Measurements from ENCODE around the gene TAF11L13.
"Not testable (repeated sequence)": the region's sequence is repeated elsewhere in the genome, so short reads cannot be mapped to it uniquely, and the experiment has no call there.

Gene TAF11L13

DNA sequence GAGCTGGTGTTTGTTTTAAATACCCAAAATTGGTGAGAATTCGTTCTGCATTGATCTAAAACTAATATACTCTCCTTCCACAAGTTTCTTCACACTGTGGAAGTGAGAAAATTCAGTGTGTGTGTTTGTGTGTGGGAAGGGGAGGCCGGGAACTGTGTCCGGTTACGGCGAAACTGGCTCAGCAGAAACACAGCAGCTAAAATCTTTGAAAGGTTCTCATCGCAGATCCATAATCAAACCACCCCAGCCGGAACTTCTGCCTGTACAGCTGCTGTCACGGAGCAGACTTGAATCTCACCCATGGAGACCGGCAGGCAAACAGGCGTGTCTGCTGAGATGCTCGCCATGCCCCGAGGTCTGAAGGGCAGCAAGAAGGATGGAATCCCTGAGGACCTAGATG, at the start of gene TAF11L13:
TAF11L13 (plus strand) TSS at position 301 of the 400 bp plus-strand sequence.
- DNase-seq = not testable (repeated sequence)

DNA sequence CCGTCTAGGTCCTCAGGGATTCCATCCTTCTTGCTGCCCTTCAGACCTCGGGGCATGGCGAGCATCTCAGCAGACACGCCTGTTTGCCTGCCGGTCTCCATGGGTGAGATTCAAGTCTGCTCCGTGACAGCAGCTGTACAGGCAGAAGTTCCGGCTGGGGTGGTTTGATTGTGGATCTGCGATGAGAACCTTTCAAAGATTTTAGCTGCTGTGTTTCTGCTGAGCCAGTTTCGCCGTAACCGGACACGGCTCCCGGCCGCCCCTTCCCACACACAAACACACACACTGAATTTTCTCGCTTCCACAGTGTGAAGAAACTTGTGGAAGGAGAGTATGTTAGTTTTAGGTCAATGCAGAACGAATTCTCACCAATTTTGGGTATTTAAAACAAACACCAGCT, 46.2 kb upstream of the TAF11L13 start, which contains the start of gene TAF11L7:
TAF11L7 (minus strand) TSS at position 101 of the 400 bp plus-strand sequence.
- DNase-seq = not testable (repeated sequence)

GRCh38 chr5:17590860-17591259, 41.0 kb upstream of the TAF11L13 start, which contains the start of gene TAF11L8:
Gene TAF11L8, minus strand, starts transcription at chr5:17590960.
- DNase-seq = not testable (repeated sequence)

GRCh38 chr5:17594255-17594654, 37.6 kb upstream of the TAF11L13 start, which contains the start of gene TAF11L9:
Gene TAF11L9, minus strand, starts transcription at chr5:17594394.
- not testable (repeated sequence) for DNase-seq

GRCh38 chr5:17597728-17598127, 34.2 kb upstream of the TAF11L13 start, which contains the start of gene TAF11L10:
Gene TAF11L10, minus strand, starts transcription at chr5:17597828.
- not testable (repeated sequence) for DNase-seq

GRCh38 chr5:17603880-17604279, 28.0 kb upstream of the TAF11L13 start, which contains the start of gene TAF11L11:
Gene TAF11L11, plus strand, starts transcription at chr5:17604183.
- DNase-seq = not testable (repeated sequence)

DNA sequence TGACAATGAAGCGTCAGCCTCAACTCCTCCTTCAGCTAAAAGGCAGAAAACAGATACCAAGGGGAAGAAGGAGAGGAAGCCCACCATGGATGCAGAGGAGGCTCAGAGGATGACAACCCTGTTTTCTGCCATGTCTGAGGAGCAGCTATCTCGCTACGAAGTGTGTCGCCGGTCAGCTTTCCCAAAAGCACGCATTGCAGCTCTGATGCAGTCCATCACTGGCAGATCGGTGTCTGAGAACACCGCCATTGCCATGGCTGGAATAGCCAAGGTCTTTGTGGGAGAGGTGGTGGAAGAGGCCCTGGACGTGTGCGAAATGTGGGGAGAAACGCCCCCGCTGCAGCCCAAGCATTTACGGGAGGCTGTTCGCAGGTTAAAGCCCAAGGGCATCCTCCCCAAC, 26.9 kb upstream of the TAF11L13 start:
- no peak for DNase-seq

- not testable (repeated sequence) for DNase-seq
These were observed 24.4 kb upstream of the TAF11L13 start for GRCh38 chr5:17607461-17607860.

DNA sequence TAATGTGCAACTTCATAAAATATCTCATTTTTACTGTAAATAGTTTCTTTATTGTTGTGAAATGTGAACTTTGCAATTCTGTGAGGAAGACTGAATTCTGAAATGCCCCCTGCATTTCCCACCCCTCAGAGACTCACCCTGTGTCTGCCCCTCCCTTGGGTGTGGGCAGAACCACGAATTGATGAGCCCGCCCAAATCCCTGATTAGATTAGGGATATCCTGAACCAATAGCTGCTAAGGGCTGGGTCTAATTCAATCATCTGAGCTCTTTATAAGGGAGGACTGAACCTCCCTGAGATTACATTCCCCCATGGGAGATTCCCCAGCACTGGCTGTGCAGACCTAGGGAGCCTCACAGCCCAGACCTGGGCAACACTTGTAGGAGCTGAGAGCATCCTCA, 21.8 kb upstream of the TAF11L13 start, which contains the start of gene TAF11L12:
TAF11L12 (plus strand) TSS at position 301 of the 400 bp plus-strand sequence.
- DNase-seq = not testable (repeated sequence)

GRCh38 chr5:17614872-17615605, 16.8 kb upstream of the TAF11L13 start:
- no peak for DNase-seq

DNA sequence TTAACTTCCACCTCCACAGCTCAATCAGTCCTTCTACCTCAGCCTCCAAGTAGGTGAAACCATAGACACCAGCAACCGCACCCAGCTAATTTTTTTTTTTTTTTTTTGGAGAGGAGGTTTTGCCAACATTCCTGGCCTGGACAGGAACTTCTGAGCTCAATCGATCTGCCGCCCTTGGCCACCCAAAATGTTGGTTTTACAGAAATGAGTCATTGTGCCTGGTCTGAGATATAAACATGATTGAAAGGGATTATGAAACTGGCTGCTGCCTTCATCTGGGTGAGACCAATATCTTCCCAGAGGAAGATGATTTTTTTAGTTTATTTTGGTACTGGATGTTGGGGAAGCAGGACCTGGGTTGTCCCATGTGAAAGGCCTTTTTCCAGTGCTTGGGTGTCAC, 12.5 kb upstream of the TAF11L13 start:
- DNase-seq = no peak

- DNase-seq = no peak
These were observed 11.3 kb upstream of the TAF11L13 start for GRCh38 chr5:17620627-17621026.

GRCh38 chr5:17625686-17626085, 6.2 kb upstream of the TAF11L13 start:
- no peak for DNase-seq

- DNase-seq = no peak
These were observed 2.3 kb downstream of the TAF11L13 start, which contains the start of gene TAF11L14 for GRCh38 chr5:17634160-17634559. Gene TAF11L14, plus strand, starts transcription at chr5:17634460.

DNA sequence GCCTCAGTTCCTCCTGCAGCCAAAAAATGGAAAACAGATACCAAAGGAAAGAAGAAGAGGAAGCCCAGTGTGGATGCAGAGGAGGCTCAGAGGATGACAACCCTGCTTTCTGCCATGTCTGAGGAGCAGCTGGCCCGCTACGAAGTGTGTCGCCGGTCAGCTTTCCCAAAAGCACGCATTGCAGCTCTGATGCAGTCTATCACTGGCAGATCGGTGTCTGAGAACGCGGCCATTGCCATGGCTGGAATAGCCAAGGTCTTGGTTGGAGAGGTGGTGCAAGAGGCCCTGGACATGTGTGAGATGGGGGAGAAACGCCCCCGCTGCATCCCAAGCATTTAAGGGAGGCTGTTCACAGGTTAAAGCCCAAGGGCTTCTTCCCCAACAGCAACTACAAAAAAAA, 17.3 kb downstream of the TAF11L13 start:
- not testable (repeated sequence) for DNase-seq

DNA sequence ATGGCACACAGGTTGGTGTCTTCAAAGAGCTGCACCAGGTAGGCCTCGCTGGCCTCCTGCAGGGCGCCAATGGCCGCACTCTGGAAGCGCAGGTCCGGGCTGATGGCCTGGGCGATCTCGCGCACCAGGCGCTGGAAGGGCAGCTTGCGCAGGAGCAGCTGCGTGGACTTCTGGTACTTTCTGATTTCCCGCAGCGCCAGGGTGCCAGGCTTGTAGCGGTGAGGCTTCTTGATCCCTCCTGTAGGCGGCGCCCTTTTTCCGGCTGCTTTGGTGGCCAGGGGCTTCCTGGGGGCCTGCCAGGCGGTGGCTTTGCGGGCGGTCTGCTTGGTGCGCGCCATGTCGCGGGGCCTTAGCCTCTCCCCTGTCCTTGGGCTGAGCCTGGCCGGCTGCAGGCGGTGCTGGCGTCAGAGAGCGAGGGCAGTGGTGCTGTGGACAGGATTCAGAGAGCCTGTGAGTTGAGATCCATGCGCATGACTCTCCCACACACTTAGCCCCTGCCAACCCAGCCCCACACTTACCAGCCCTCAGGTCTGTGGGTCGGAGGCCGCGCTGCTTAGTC, 23.4 kb downstream of the TAF11L13 start:
- DNase-seq = not testable (repeated sequence)

- no peak for DNase-seq
These were observed 24.0 kb downstream of the TAF11L13 start for GRCh38 chr5:17655921-17656320.

- DNase-seq = peak; percentile 24 to 66
These were observed 31.3 kb downstream of the TAF11L13 start for GRCh38 chr5:17663182-17663581.

DNA sequence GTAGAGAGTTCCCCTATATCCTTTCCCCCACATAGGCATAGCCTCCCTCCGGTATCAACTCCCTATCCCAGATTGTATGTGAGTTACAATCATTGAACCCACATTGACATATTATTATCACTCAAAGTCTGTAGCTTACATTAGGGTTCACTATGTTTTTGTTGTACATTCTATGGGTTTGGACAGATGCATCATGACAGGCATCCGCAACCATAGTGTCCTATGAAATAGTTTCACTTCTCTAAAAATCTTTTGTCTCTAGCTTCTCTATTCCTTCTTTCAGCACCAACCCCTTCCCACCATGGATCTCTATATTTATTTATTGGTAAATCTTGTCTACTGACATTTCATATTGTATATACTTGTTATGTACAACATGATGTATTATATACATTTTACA, 33.9 kb downstream of the TAF11L13 start:
- DNase-seq = no peak

DNA sequence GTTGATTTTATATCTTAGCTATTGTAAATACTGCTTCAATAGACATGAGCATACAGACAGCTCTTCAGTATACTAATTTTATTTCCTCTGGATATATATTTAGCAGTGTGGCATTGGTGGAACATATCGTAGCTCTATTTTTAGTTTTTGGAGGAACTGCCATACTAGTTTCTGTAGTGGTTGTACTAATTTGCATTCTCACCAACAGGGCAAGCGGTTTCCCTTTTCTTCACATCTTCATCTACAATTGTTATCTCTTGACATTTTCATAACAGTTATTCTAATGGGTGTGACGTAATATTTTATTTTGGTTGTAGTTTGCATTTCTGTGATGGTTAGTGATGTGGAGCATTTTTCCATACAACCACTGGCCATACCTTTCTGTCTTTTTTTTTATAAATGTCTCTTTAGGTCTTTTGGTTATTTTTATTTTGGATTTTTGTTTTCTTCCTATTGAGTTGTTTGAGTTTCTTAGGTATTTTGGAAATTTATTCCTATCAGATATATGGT, 34.9 kb downstream of the TAF11L13 start:
- no peak for DNase-seq

GRCh38 chr5:17670353-17670752, 38.5 kb downstream of the TAF11L13 start:
- DNase-seq = no peak

DNA sequence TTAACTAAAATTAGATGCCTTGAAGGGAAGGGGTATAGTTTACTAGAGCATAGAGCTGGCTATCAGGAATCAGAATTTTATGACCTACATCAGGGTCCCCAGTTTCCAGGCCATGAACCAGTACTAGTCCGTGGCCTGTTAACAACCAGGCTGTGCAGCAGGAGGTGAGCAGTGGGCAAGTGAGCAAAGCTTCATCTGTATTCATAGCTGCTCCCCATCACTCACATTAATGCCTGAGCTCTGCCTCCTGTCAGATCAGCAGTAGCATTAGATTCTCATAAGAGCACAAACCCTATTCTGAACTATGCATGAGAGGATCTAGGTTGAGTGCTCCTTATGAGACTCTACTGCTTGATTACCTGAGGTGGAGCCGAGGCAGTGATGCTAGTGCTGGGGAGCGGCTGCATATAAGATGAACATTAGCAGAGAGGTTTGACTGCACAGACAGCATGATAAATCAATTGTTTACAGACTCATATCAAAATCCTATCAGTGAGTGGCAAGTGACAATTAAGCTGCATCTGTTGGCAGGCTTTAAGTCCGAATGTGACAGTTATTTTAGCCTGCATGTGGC, 47.0 kb downstream of the TAF11L13 start:
- no peak for DNase-seq

DNA sequence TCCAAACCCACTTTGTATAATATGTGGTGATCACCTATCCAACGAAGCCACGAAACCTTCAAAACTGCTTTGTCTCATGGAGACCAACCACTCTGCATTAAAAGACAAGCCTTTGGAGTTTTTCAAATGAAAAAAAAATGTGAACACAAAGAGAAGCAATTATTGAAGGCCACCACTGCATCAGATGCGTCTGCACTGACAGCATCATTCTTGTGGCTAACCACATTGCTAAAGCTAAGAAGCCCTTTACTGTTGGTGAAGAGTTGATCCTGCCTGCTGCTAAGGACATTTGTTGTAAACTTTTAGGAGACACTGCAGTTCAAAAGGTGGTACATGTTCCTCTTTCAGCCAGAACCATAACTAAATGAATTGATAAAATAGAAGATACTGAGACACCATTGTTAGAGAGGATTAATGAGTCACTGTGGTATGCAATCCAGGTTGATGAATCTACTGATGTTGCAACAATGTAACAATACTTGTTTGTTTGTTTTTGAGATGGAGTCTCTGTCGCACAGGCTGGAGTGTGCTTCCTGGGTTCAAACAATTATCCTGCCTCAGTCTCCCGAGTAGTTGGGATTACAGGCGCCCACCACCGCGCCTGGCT, 47.8 kb downstream of the TAF11L13 start:
- no peak for DNase-seq

Measured in NCI-H524 (cell line).